Testis (tissue), 2 donors: Measurements from ENCODE around the gene PPP1R14C.

Source experiments
- POLR2A ChIP-seq: fragments of 450-650 bp; IDR thresholded peaks from one replicate; pipeline ENCODE4 v1.6.1; 2017; ENCODE audit warnings: antibody characterized with exemption, mild to moderate bottlenecking, moderate library complexity
- TF ChIP-seq, protein P1 (sequence below), 3 experiments: fragments of 450-650 bp in 2 of 3; fragments of 200-600 bp in 1 of 3; sonication (generic) in 1 of 3; IDR thresholded peaks; one replicate each; pipeline ENCODE4 v1.5.1; 2016 to 2019; ENCODE audit warnings: antibody characterized with exemption in 3 of 3, mild to moderate bottlenecking in 2 of 3, moderate library complexity in 1 of 3

DNA sequence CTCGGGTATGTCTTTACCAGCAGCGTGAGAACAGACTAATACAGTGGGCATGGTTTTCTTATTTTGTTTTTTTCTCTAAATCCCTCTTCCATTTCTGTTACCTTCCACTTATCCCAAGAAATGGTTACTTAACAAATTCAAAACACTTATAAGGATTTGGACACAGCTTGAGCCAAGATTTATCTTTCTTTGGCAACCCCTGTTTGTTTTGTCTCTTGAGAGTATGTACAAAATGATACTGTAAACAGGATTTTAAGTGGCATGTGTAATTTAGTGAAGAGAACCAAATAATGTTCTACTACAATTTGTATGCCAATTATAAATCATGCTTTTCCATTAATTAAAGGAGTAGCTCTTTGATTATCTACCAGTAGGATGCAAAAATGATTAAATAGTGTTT lies 51.4 kb downstream of the PPP1R14C start:
- no peak for TF ChIP-seq POLR2A
- TF ChIP-seq, protein P1, sequence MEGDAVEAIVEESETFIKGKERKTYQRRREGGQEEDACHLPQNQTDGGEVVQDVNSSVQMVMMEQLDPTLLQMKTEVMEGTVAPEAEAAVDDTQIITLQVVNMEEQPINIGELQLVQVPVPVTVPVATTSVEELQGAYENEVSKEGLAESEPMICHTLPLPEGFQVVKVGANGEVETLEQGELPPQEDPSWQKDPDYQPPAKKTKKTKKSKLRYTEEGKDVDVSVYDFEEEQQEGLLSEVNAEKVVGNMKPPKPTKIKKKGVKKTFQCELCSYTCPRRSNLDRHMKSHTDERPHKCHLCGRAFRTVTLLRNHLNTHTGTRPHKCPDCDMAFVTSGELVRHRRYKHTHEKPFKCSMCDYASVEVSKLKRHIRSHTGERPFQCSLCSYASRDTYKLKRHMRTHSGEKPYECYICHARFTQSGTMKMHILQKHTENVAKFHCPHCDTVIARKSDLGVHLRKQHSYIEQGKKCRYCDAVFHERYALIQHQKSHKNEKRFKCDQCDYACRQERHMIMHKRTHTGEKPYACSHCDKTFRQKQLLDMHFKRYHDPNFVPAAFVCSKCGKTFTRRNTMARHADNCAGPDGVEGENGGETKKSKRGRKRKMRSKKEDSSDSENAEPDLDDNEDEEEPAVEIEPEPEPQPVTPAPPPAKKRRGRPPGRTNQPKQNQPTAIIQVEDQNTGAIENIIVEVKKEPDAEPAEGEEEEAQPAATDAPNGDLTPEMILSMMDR (IDR thresholded peaks at IDR 0.05), result no peak
